ENCODE results near the gene GUCD1.

The GUCD1 gene

GRCh38 chr22:24565077-24565476 is 10.1 kb upstream of the GUCD1 start (continued):
- no peak for TF ChIP-seq ZNF350 (tag by site-specific recombination; IDR thresholded peaks at IDR 0.05)
- TF ChIP-seq ZNF561 (tag by site-specific recombination; IDR thresholded peaks at IDR 0.05; ENCODE audit: borderline replicate concordance) = no peak
- TF ChIP-seq ZNF585B (tag by site-specific recombination; IDR thresholded peaks at IDR 0.05) = no peak

DNA sequence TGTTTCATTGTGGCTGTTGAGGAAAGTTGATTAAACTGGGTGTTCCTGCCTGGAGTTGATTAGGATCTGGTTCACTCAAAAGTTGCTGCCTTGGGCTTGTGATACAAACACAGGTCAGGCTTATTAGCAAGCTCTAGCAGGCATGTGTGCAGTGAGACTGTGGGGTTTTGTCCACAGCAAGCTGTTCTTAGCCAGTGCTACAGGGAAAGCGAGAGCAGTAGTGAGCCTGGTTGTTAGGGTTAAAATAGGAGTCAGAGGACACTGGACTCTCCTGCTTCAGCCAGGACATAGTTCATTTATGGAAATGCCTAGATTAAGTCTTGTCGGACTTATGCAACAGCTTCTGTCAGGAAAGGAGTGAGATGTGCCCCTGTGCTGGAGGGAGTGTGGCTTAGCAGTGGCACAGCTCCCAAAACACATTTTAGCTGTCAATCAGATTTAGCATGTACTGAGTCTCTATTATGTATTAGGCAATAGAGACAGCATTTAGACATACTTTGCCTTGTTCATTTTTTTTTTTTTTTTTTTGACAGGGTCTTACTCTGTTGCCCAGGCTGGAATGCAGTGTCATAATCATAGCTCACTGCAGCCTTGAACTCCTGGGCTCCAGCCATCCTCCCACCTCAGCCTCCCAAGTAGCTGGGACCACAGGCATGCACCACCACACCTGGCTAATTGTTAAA is 9.6 kb upstream of the GUCD1 start:
- Histone ChIP-seq H3K9me3 (ENCODE audit: control insufficient read depth, insufficient read depth, low read depth, low read length) (no peaks in the 10 kb centered on the region), H3K36me3 (ENCODE audit: control insufficient read depth in 2 of 2, insufficient read depth in 1 of 2, low read length in 2 of 2) (peaks cover 73 to 93% of the 10 kb centered on the region in 2 experiments), H3K27ac (ENCODE audit: extremely low read depth, low read depth, low read length) (peak overlapping the region; percentile 5; the same call in 1 of the 2 replicates), H3K4me1 (ENCODE audit: control insufficient read depth, insufficient read depth, low read length) (no peaks in the 10 kb centered on the region), H3K4me3 (ENCODE audit: low read depth, low read length) (no peak overlapping the region)
- CTCF ChIA-PET = interaction anchor here (0.6 kb wide), 1 partner anchor 316 kb away, joined by 4 read pairs; no protein-coding TSS in a partner anchor
- TF ChIP-seq ZNF175 (tag by site-specific recombination; IDR thresholded peaks at IDR 0.05) = no peak
- TF ChIP-seq ZNF341 (tag by site-specific recombination; IDR thresholded peaks at IDR 0.05; ENCODE audit: low read depth) = peak; percentile 89
- 0 out of 2 replicates have a peak, but pooled peaks have one; percentile 12 for TF ChIP-seq OSR2 (tag by site-specific recombination; IDR thresholded peaks at IDR 0.05)
- TF ChIP-seq ZNF561 (tag by site-specific recombination; IDR thresholded peaks at IDR 0.05; ENCODE audit: borderline replicate concordance) = no peak
- TF ChIP-seq, protein P1, sequence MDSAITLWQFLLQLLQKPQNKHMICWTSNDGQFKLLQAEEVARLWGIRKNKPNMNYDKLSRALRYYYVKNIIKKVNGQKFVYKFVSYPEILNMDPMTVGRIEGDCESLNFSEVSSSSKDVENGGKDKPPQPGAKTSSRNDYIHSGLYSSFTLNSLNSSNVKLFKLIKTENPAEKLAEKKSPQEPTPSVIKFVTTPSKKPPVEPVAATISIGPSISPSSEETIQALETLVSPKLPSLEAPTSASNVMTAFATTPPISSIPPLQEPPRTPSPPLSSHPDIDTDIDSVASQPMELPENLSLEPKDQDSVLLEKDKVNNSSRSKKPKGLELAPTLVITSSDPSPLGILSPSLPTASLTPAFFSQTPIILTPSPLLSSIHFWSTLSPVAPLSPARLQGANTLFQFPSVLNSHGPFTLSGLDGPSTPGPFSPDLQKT (IDR thresholded peaks at IDR 0.05; ENCODE audit: borderline replicate concordance, low read depth, low read length) = no peak
- peak; percentile 63; the same call in 1 of the 2 replicates for TF ChIP-seq ZNF121 (tag by site-specific recombination; IDR thresholded peaks at IDR 0.05)
- TF ChIP-seq ZNF600 (tag by site-specific recombination; IDR thresholded peaks at IDR 0.05) = 0 out of 2 replicates have a peak, but pooled peaks have one; percentile 32
- TF ChIP-seq ZNF555 (tag by site-specific recombination; conservative IDR thresholded peaks at IDR 0.05) = no peak
- POLR2A ChIA-PET = interaction anchor here (0.6 to 1.3 kb wide), 2 partner anchors 9 to 24 kb away, joined by 5 to 12 read pairs; partner anchors contain the start of gene GUCD1

- TF ChIP-seq ZNF138 (tag by site-specific recombination; IDR thresholded peaks at IDR 0.05; ENCODE audit: borderline replicate concordance) (no peak), BCL11A (tag by site-specific recombination; IDR thresholded peaks at IDR 0.05; ENCODE audit: low read depth) (no peak), ZNF140 (tag by site-specific recombination; IDR thresholded peaks at IDR 0.05) (no peak), SP2 (tag by site-specific recombination; IDR thresholded peaks at IDR 0.05) (no peak), GLIS2 (tag by site-specific recombination; IDR thresholded peaks at IDR 0.05) (no peak), OSR2 (tag by site-specific recombination; IDR thresholded peaks at IDR 0.05) (no peak), ZNF2 (tag by site-specific recombination; IDR thresholded peaks at IDR 0.05) (no peak), ZNF16 (tag by site-specific recombination; IDR thresholded peaks at IDR 0.05; ENCODE audit: low read depth) (no peak), REST (tag by site-specific recombination; IDR thresholded peaks at IDR 0.05) (no peak), ZNF830 (tag by site-specific recombination; IDR thresholded peaks at IDR 0.05; ENCODE audit: low read depth) (no peak), ZNF292 (tag by site-specific recombination; IDR thresholded peaks at IDR 0.05; ENCODE audit: borderline replicate concordance, low read depth) (no peak), ZNF404 (tag by site-specific recombination; IDR thresholded peaks at IDR 0.05) (no peak), SP7 (tag by site-specific recombination; IDR thresholded peaks at IDR 0.05) (no peak), RBAK (tag by site-specific recombination; IDR thresholded peaks at IDR 0.05) (no peak), ZBTB17 (tag by site-specific recombination; IDR thresholded peaks at IDR 0.05) (no peak)
- TF ChIP-seq, protein P2, sequence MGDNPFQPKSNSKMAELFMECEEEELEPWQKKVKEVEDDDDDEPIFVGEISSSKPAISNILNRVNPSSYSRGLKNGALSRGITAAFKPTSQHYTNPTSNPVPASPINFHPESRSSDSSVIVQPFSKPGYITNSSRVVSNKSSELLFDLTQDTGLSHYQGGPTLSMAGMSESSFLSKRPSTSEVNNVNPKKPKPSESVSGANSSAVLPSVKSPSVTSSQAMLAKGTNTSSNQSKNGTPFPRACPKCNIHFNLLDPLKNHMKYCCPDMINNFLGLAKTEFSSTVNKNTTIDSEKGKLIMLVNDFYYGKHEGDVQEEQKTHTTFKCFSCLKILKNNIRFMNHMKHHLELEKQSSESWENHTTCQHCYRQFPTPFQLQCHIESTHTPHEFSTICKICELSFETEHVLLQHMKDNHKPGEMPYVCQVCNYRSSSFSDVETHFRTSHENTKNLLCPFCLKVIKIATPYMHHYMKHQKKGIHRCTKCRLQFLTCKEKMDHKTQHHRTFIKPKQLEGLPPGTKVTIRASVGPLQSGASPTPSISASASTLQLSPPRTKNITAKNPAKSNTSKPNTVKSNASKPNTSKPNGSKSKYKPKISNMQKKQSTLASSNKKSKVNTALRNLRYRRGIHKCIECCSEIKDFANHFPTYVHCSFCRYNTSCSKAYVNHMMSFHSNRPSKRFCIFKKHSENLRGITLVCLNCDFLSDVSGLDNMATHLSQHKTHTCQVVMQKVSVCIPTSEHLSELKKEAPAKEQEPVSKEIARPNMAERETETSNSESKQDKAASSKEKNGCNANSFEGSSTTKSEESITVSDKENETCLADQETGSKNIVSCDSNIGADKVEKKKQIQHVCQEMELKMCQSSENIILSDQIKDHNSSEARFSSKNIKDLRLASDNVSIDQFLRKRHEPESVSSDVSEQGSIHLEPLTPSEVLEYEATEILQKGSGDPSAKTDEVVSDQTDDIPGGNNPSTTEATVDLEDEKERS (tag by site-specific recombination; IDR thresholded peaks at IDR 0.05) = no peak
- H3K36me3 ChIP-seq (ENCODE audit: control insufficient read depth in 2 of 2, insufficient read depth in 1 of 2, low read length in 2 of 2) = peaks cover 66 to 96% of the 10 kb centered on the region in 2 experiments
- POLR2A ChIA-PET = interaction anchor here (0.9 to 1.8 kb wide), 2 partner anchors 9 to 10 kb away, joined by 4 read pairs; partner anchors contain the start of gene GUCD1
- no peak overlapping the region for H3K4me3 ChIP-seq (ENCODE audit: low read depth, low read length)
- CTCF ChIA-PET = no interaction called here
- H3K9me3 ChIP-seq (ENCODE audit: control insufficient read depth, insufficient read depth, low read depth, low read length) = no peaks in the 10 kb centered on the region
- H3K4me1 ChIP-seq (ENCODE audit: control insufficient read depth, insufficient read depth, low read length) = no peaks in the 10 kb centered on the region
- H3K27ac ChIP-seq (ENCODE audit: extremely low read depth, low read depth, low read length) = no peak overlapping the region
Measured at GRCh38 chr22:24563246-24563645, 8.3 kb upstream of the GUCD1 start.
